Measurements from ENCODE around the gene STAG3. TPM values are rescaled to one million over a fixed set of nuclear protein-coding genes. Genes with fewer than 3 reads are reported as not detected.
"Not testable (repeated sequence)": the region's sequence is repeated elsewhere in the genome, so short reads cannot be mapped to it uniquely, and the experiment has no call there.

STAG3 gene
- polyA plus RNA-seq, 1 donor from 2014 or later = 0.64 TPM

- no peak for TF ChIP-seq POLR2AphosphoS5 (IDR thresholded peaks at IDR 0.05)
- TF ChIP-seq EZH2 (IDR thresholded peaks at IDR 0.05; ENCODE audit: borderline replicate concordance, insufficient read depth, low read length, poor library complexity, severe bottlenecking) = no peak
- no peak for TF ChIP-seq CTCF (IDR thresholded peaks at IDR 0.05; ENCODE audit: poor library complexity, severe bottlenecking)
- TF ChIP-seq SMC3 (conservative IDR thresholded peaks at IDR 0.05; ENCODE audit: poor library complexity) = no peak
- no peak for TF ChIP-seq MXI1 (conservative IDR thresholded peaks at IDR 0.05; ENCODE audit: poor library complexity, severe bottlenecking)
- no peak for TF ChIP-seq EP300 (conservative IDR thresholded peaks at IDR 0.05; ENCODE audit: poor library complexity, severe bottlenecking)
- TF ChIP-seq RAD21 (conservative IDR thresholded peaks at IDR 0.05) = no peak
- no peak for TF ChIP-seq REST (IDR thresholded peaks at IDR 0.05; ENCODE audit: borderline replicate concordance)
- no peak for TF ChIP-seq TAF1 (IDR thresholded peaks at IDR 0.05; ENCODE audit: low read depth)
- peaks cover 3% of the 10 kb centered on the region for H3K79me2 ChIP-seq (replicated peaks; ENCODE audit: insufficient read depth, low read length)
- H4K20me1 ChIP-seq (ENCODE audit: insufficient read depth) = no peaks in the 10 kb centered on the region
- no peaks in the 10 kb centered on the region for H3K9me2 ChIP-seq (ENCODE audit: insufficient read depth, low read length)
- no peak overlapping the region for H3K4me2 ChIP-seq (ENCODE audit: low read length)
- H3K36me3 ChIP-seq (ENCODE audit: insufficient read depth, low read length) = no peaks in the 10 kb centered on the region
- H3F3A ChIP-seq (ENCODE audit: insufficient read depth, low read length, poor library complexity, severe bottlenecking) = no peaks in the 10 kb centered on the region
- no peaks in the 10 kb centered on the region for H3K27me3 ChIP-seq (ENCODE audit: insufficient read depth, low read depth, low read length)
- no peak overlapping the region for H3K27ac ChIP-seq (ENCODE audit: low read length)
- H3K9ac ChIP-seq (ENCODE audit: low read length) = no peak overlapping the region
- no peaks in the 10 kb centered on the region for H3K9me3 ChIP-seq (ENCODE audit: low read length)
- H3K4me3 ChIP-seq (ENCODE audit: low read length) = no peak overlapping the region
- no peak overlapping the region for H2AFZ ChIP-seq (ENCODE audit: low read depth, low read length)
Measured at GRCh38 chr7:100248483-100248882, 70.8 kb downstream of the STAG3 start.

- H3K79me2 ChIP-seq (replicated peaks; ENCODE audit: insufficient read depth, low read length) = no peaks in the 10 kb centered on the region
- no peaks in the 10 kb centered on the region for H4K20me1 ChIP-seq (ENCODE audit: insufficient read depth)
- H3K36me3 ChIP-seq (ENCODE audit: insufficient read depth, low read length) = no peaks in the 10 kb centered on the region
- TF ChIP-seq TAF1 (IDR thresholded peaks at IDR 0.05; ENCODE audit: low read depth) = no peak
- H3K9ac ChIP-seq (ENCODE audit: low read length) = no peak overlapping the region
- no peak overlapping the region for H2AFZ ChIP-seq (ENCODE audit: low read depth, low read length)
- H3K4me2 ChIP-seq (ENCODE audit: low read length) = no peak overlapping the region
- H3K27me3 ChIP-seq (ENCODE audit: insufficient read depth, low read depth, low read length) = no peaks in the 10 kb centered on the region
- H3K4me3 ChIP-seq (ENCODE audit: low read length) = no peak overlapping the region
- H3K9me3 ChIP-seq (ENCODE audit: low read length) = no peaks in the 10 kb centered on the region
- H3K27ac ChIP-seq (ENCODE audit: low read length) = no peak overlapping the region
- no peaks in the 10 kb centered on the region for H3F3A ChIP-seq (ENCODE audit: insufficient read depth, low read length, poor library complexity, severe bottlenecking)
- H3K9me2 ChIP-seq (ENCODE audit: insufficient read depth, low read length) = no peaks in the 10 kb centered on the region
Measured at GRCh38 chr7:100257017-100257416, 79.3 kb downstream of the STAG3 start.

GRCh38 chr7:100259984-100260383, 82.3 kb downstream of the STAG3 start:
- not testable (repeated sequence) for H3K9me3 ChIP-seq (ENCODE audit: low read length); H3K9me2 ChIP-seq (ENCODE audit: insufficient read depth, low read length); H3K27me3 ChIP-seq (ENCODE audit: insufficient read depth, low read depth, low read length); H4K20me1 ChIP-seq (ENCODE audit: insufficient read depth); H2AFZ ChIP-seq (ENCODE audit: low read depth, low read length); H3F3A ChIP-seq (ENCODE audit: insufficient read depth, low read length, poor library complexity, severe bottlenecking); H3K79me2 ChIP-seq (replicated peaks; ENCODE audit: insufficient read depth, low read length); H3K4me2 ChIP-seq (ENCODE audit: low read length); H3K4me3 ChIP-seq (ENCODE audit: low read length); H3K36me3 ChIP-seq (ENCODE audit: insufficient read depth, low read length); H3K27ac ChIP-seq (ENCODE audit: low read length); H3K9ac ChIP-seq (ENCODE audit: low read length)

GRCh38 chr7:100262896-100263295, 85.2 kb downstream of the STAG3 start:
- H3K79me2 ChIP-seq (replicated peaks; ENCODE audit: insufficient read depth, low read length) = peaks cover 17% of the 10 kb centered on the region

More at GRCh38 chr7:100262896-100263295, 85.2 kb downstream of the STAG3 start:
- not testable (repeated sequence) for H3K27ac ChIP-seq (ENCODE audit: low read length); H3K4me2 ChIP-seq (ENCODE audit: low read length); H3K4me3 ChIP-seq (ENCODE audit: low read length); H3K36me3 ChIP-seq (ENCODE audit: insufficient read depth, low read length); H3K9me2 ChIP-seq (ENCODE audit: insufficient read depth, low read length); H3K9me3 ChIP-seq (ENCODE audit: low read length); H3K9ac ChIP-seq (ENCODE audit: low read length); H2AFZ ChIP-seq (ENCODE audit: low read depth, low read length); H3K27me3 ChIP-seq (ENCODE audit: insufficient read depth, low read depth, low read length); H4K20me1 ChIP-seq (ENCODE audit: insufficient read depth); H3F3A ChIP-seq (ENCODE audit: insufficient read depth, low read length, poor library complexity, severe bottlenecking)
